IMR-90 (cell line): ENCODE measurements around the gene ITIH4. TPM values are rescaled to one million over a fixed set of nuclear protein-coding genes. Genes with fewer than 3 reads are reported as not detected.
A peak's percentile ranks its signal among the peaks of the same experiment; 100 is the strongest.

Experiments used
- ATAC-seq: fragments of 200-7000 bp; cut with Tn5 transposase; 2 replicates; pipeline ENCODE4 v1.9.1; 2020; ENCODE audit warnings: low read depth, mild to moderate bottlenecking, moderate library complexity
- BruUV-seq: library from RNA; stranded (reverse); fragments of 400-500 nt; replicated peaks from 2 replicates; lab custom pipeline; 2021; lab: Mats Ljungman, UMichigan
- CTCF ChIA-PET: fragments of 300-600 bp; formaldehyde crosslinking; extraction: SDS; loops from one replicate; lab custom pipeline; 2021; ENCODE audit warnings: antibody characterized with exemption; lab: Yijun Ruan, JAX
- POLR2A ChIA-PET: fragments of 300-600 bp; sonication (Branson Sonifier 250); formaldehyde crosslinking; loops from one replicate; lab custom pipeline; 2022; ENCODE audit warnings: antibody characterized with exemption; ENCODE audit not compliant: unreplicated experiment; lab: Charles Lee
- DNase-seq: peaks from one replicate; pipeline ENCODE4 v3.0.0; 2013
- H2AFZ ChIP-seq: replicated peaks from 2 replicates; pipeline ENCODE3; 2013; ENCODE audit warnings: low read length, mild to moderate bottlenecking; ENCODE audit not compliant: poor library complexity
- H2AK5ac ChIP-seq: 2 replicates; pipeline ENCODE4 v1.6.1; 2013; ENCODE audit warnings: low read depth, low read length, inconsistent platforms
- H2AK9ac ChIP-seq: replicated peaks from 2 replicates; pipeline ENCODE3; 2013; ENCODE audit warnings: mild to moderate bottlenecking, low read depth, low read length, moderate library complexity; ENCODE audit not compliant: poor library complexity
- H2BK120ac ChIP-seq: 2 replicates; pipeline ENCODE4 v1.6.1; 2013; ENCODE audit warnings: low read depth, low read length, inconsistent platforms
- H2BK15ac ChIP-seq: 3 replicates; pipeline ENCODE4 v1.6.1; 2013; ENCODE audit warnings: low read depth, low read length, inconsistent platforms
- H2BK20ac ChIP-seq: 2 replicates; pipeline ENCODE4 v1.6.1; 2013; ENCODE audit warnings: low read depth, mild to moderate bottlenecking, inconsistent platforms, low read length, moderate library complexity
- H2BK5ac ChIP-seq: 2 replicates; pipeline ENCODE4 v1.6.1; 2013; ENCODE audit warnings: mild to moderate bottlenecking, low read depth, low read length, inconsistent platforms; ENCODE audit not compliant: poor library complexity, severe bottlenecking
- H3K14ac ChIP-seq: replicated peaks from 2 replicates; pipeline ENCODE4 v1.6.1; 2013; ENCODE audit warnings: low read depth, low read length, inconsistent platforms
- H3K18ac ChIP-seq: 2 replicates; pipeline ENCODE4 v1.6.1; 2013; ENCODE audit warnings: low read depth, low read length, control low read depth
- H3K23ac ChIP-seq: 2 replicates; pipeline ENCODE4 v1.6.1; 2013; ENCODE audit warnings: low read depth, low read length, inconsistent platforms
- H3K27ac ChIP-seq: 2 replicates; pipeline ENCODE4 v1.5.1; 2013; ENCODE audit warnings: mild to moderate bottlenecking, control low read depth, low read length; ENCODE audit not compliant: insufficient read depth
- H3K27me3 ChIP-seq: 2 replicates; pipeline ENCODE4 v1.6.1; 2013; ENCODE audit warnings: low read length; ENCODE audit not compliant: control insufficient read depth, insufficient read depth
- H3K36me3 ChIP-seq: 2 replicates; pipeline ENCODE4 v1.6.1; 2013; ENCODE audit warnings: low read length, mixed read lengths; ENCODE audit not compliant: control insufficient read depth, insufficient read depth
- H3K4ac ChIP-seq: 2 replicates; pipeline ENCODE4 v1.6.1; 2013; ENCODE audit warnings: low read depth, low read length, inconsistent platforms
- H3K4me1 ChIP-seq: 2 replicates; pipeline ENCODE4 v1.6.1; 2013; ENCODE audit warnings: low read length, mixed read lengths; ENCODE audit not compliant: control insufficient read depth, insufficient read depth
- H3K4me2 ChIP-seq: 2 replicates; pipeline ENCODE4 v1.6.1; 2013; ENCODE audit warnings: low read depth, mild to moderate bottlenecking, control low read depth, low read length, moderate library complexity
- H3K4me3 ChIP-seq: 2 replicates; pipeline ENCODE4 v1.5.1; 2013; ENCODE audit warnings: low read depth, mild to moderate bottlenecking, control low read depth, low read length, moderate library complexity; ENCODE audit not compliant: insufficient read depth
- H3K56ac ChIP-seq: 2 replicates; pipeline ENCODE4 v1.6.1; 2013; ENCODE audit warnings: low read length, inconsistent platforms; ENCODE audit not compliant: insufficient read depth; ENCODE audit errors: extremely low read depth
- H3K79me1 ChIP-seq, 2 experiments: 2 replicates each; pipeline ENCODE4 v1.6.1; 2013; ENCODE audit warnings: low read length in 2 of 2, inconsistent platforms in 1 of 2, low read depth in 1 of 2
- H3K9ac ChIP-seq: 2 replicates; pipeline ENCODE4 v1.6.1; 2013; ENCODE audit warnings: low read depth, low read length, control low read depth
- H3K9me1 ChIP-seq: 2 replicates; pipeline ENCODE4 v1.6.1; 2013; ENCODE audit warnings: low read length, inconsistent platforms; ENCODE audit not compliant: insufficient read depth
- H3K9me3 ChIP-seq: 2 replicates; pipeline ENCODE4 v1.6.1; 2013; ENCODE audit warnings: low read length; ENCODE audit not compliant: control insufficient read depth, insufficient read depth
- H4K20me1 ChIP-seq: 2 replicates; pipeline ENCODE4 v1.6.1; 2013; ENCODE audit warnings: low read length, inconsistent platforms; ENCODE audit not compliant: insufficient read depth
- H4K5ac ChIP-seq: 2 replicates; pipeline ENCODE4 v1.6.1; 2013; ENCODE audit warnings: mild to moderate bottlenecking, low read depth, low read length, control low read depth
- H4K8ac ChIP-seq, 2 experiments: 2 replicates each; pipeline ENCODE4 v1.6.1; 2013; ENCODE audit warnings: low read depth in 2 of 2, low read length in 2 of 2, control low read depth in 1 of 2, inconsistent platforms in 1 of 2
- H4K91ac ChIP-seq: 2 replicates; pipeline ENCODE4 v1.6.1; 2013; ENCODE audit warnings: low read depth, low read length, inconsistent platforms; ENCODE audit not compliant: insufficient read depth
- BHLHE40 ChIP-seq: fragments of 150-350 bp; IDR thresholded peaks from 2 replicates; pipeline ENCODE4 v1.6.1; 2016; ENCODE audit warnings: mild to moderate bottlenecking, low read depth, low read length
- CTCF ChIP-seq: conservative IDR thresholded peaks from 2 replicates; pipeline ENCODE4 v1.5.1; 2012; ENCODE audit warnings: mild to moderate bottlenecking, low read depth, low read length, improper control_type of control experiment
- ELK1 ChIP-seq: fragments of 150-350 bp; IDR thresholded peaks from 2 replicates; pipeline ENCODE4 v1.6.1; 2016; ENCODE audit warnings: low read depth, mild to moderate bottlenecking, low read length, moderate library complexity, borderline replicate concordance
- FOS ChIP-seq: fragments of 150-350 bp; IDR thresholded peaks from 2 replicates; pipeline ENCODE4 v1.6.1; 2016; ENCODE audit warnings: low read depth, low read length
- MAFK ChIP-seq: IDR thresholded peaks from 2 replicates; pipeline ENCODE4 v1.6.1; 2012; ENCODE audit warnings: low read depth, low read length, improper control_type of control experiment
- MAZ ChIP-seq: IDR thresholded peaks from 2 replicates; pipeline ENCODE4 v1.6.1; 2012; ENCODE audit warnings: low read depth, mild to moderate bottlenecking, low read length, improper control_type of control experiment, moderate library complexity, borderline replicate concordance
- MXI1 ChIP-seq: IDR thresholded peaks from 2 replicates; pipeline ENCODE4 v1.6.1; 2012; ENCODE audit warnings: low read depth, mild to moderate bottlenecking, low read length, moderate library complexity, borderline replicate concordance
- RAD21 ChIP-seq: IDR thresholded peaks from 2 replicates; pipeline ENCODE4 v1.6.1; 2012; ENCODE audit warnings: low read length, improper control_type of control experiment
- RFX5 ChIP-seq: IDR thresholded peaks from 2 replicates; pipeline ENCODE4 v1.8.0; 2012; ENCODE audit warnings: low read depth, mild to moderate bottlenecking, low read length, moderate library complexity
- SMC3 ChIP-seq: fragments of 150-350 bp; IDR thresholded peaks from 2 replicates; pipeline ENCODE4 v1.6.1; 2016; ENCODE audit warnings: low read depth, mild to moderate bottlenecking, antibody characterized with exemption, low read length, moderate library complexity
- USF2 ChIP-seq: fragments of 150-350 bp; IDR thresholded peaks from 2 replicates; pipeline ENCODE4 v1.6.1; 2017; ENCODE audit warnings: mild to moderate bottlenecking, antibody characterized with exemption, low read length, low read depth
- WGBS, 2 experiments: methylation state at CpG; one replicate each; pipeline versions ENCODE4 v1.1.5 to v1.1.7; 2013; ENCODE audit warnings: missing lambda C conversion rate in 2 of 2; ENCODE audit not compliant: insufficient read length in 1 of 2; ENCODE audit errors: extremely low coverage in 2 of 2; 5-methylcytosine and 5-hydroxymethylcytosine counted together
- dilution Hi-C: fragments of 300-500 bp; cut with HindIII; formaldehyde crosslinking; loops from one replicate; pipeline ENCODE4 v1.14.3; 2018; ENCODE audit warnings: low sequenced_read_pairs; ENCODE audit not compliant: unreplicated experiment
- in situ Hi-C: fragments of 300-500 bp; cut with MboI; formaldehyde crosslinking; loops from 3 replicates; pipeline ENCODE4 v1.14.3; 2019; ENCODE audit warnings: low sequenced_read_pairs, inconsistent platforms, mixed read lengths
- intact Hi-C: fragments of 100-400 bp; cut with micrococcal nuclease; formaldehyde crosslinking; loops from 2 replicates; pipeline ENCODE4 v1.10.0; 2022
- polyA plus RNA-seq, 3 experiments: library from polyadenylated mRNA; depleted of rRNA; stranded (reverse); fragments of >200 nt; gene quantifications; 2 replicates each; pipeline ENCODE4 v1.2.3, GENCODE V29; 2012; ENCODE audit warnings: low replicate concordance in 1 of 3
- total RNA-seq: library from RNA; depleted of rRNA; stranded (reverse); fragments of >200 nt; gene quantifications from 2 replicates; pipeline ENCODE4 v1.2.3, GENCODE V29; 2012

ITIH4 gene
- total and polyA plus RNA-seq, 2 of the 4 experiments (the other 2 are of a cell fraction) = 0.26 to 0.36 TPM

GRCh38 chr3:52798376-52798977 is 32.0 kb downstream of the ITIH4 start:
- Histone ChIP-seq H2AK9ac (peak overlapping the region; percentile 58), H3K79me1 (no peaks in the 10 kb centered on the region), H4K5ac (no peak overlapping the region), H3K9me1 (no peaks in the 10 kb centered on the region), H2BK15ac (no peak overlapping the region), H3K18ac (no peak overlapping the region), H4K91ac (no peak overlapping the region), H3K4me2 (no peak overlapping the region), H4K8ac (no peak overlapping the region), H3K4me3 (no peak overlapping the region), H2BK120ac (no peak overlapping the region), H3K14ac (no peak overlapping the region), H3K27me3 (no peaks in the 10 kb centered on the region), H3K36me3 (no peaks in the 10 kb centered on the region), H3K56ac (no peak overlapping the region), H3K4me1 (peaks cover 5% of the 10 kb centered on the region; the same call in 1 of the 2 replicates), H2AK5ac (no peak overlapping the region), H3K23ac (no peak overlapping the region; the same call in 1 of the 2 replicates), H2AFZ (peak overlapping the region; percentile 60), H3K9ac (no peak overlapping the region), H2BK20ac (no peak overlapping the region), H2BK5ac (no peak overlapping the region), H3K27ac (no peak overlapping the region), H3K9me3 (no peaks in the 10 kb centered on the region), H3K4ac (no peak overlapping the region), H4K20me1 (no peaks in the 10 kb centered on the region)
- 100% methylated on average over 1 of the region's 10 CpGs; no CpG with 5 or more reads in 1 of the 2 experiments for WGBS, 2 experiments
- no TSS peak for BruUV-seq
- dilution Hi-C loops = no loop called here
- ChIA-PET POLR2A (no interaction called here), CTCF (interaction anchor here (0.6 kb wide), 1 partner anchor 26 kb away, joined by 3 read pairs; no protein-coding TSS in a partner anchor)
- in situ Hi-C loops = no loop called here
- intact Hi-C loops = no loop called here
- TF ChIP-seq ELK1 (no peak), RFX5 (no peak), CTCF (no peak), MAZ (no peak), MAFK (no peak), MXI1 (no peak), RAD21 (no peak), USF2 (no peak), BHLHE40 (no peak), FOS (no peak), SMC3 (no peak)
- no peak for DNase-seq
- peak; percentile 7 for ATAC-seq
